Suprapubic skin (tissue), 4 donors: ENCODE measurements around the gene HAUS8.

Experiments
- CTCF ChIP-seq, 2 donors: fragments of 200-600 bp in 1 of 2; fragments of 450-650 bp in 1 of 2; sonication (generic) in 1 of 2; IDR thresholded peaks; one replicate each; pipeline ENCODE4 v1.5.1; 2016 to 2019; ENCODE audit warnings: antibody characterized with exemption in 2 of 2, mild to moderate bottlenecking in 1 of 2, moderate library complexity in 1 of 2
- EP300 ChIP-seq: sonication (generic); formaldehyde crosslinking; IDR thresholded peaks from one replicate; pipeline ENCODE4 v1.6.1; 2017; ENCODE audit warnings: antibody characterized with exemption
- POLR2A ChIP-seq, 2 donors: fragments of 450-650 bp; IDR thresholded peaks; one replicate each; pipeline ENCODE4 v1.6.1; 2017; ENCODE audit warnings: antibody characterized with exemption in 2 of 2, mild to moderate bottlenecking in 2 of 2, moderate library complexity in 2 of 2
- POLR2AphosphoS5 ChIP-seq, 3 donors: sonication (generic); formaldehyde crosslinking; IDR thresholded peaks; one replicate each; pipeline ENCODE4 v1.6.1; 2017; ENCODE audit warnings: antibody characterized with exemption in 3 of 3

- TF ChIP-seq POLR2AphosphoS5 (IDR thresholded peaks at IDR 0.05) (no peak), POLR2A (IDR thresholded peaks at IDR 0.05) (no peak), CTCF (IDR thresholded peaks at IDR 0.05) (no peak), EP300 (no peak)
These were observed 25.5 kb downstream of the HAUS8 start for GRCh38 chr19:17049711-17050280.
